Measurements from ENCODE around the gene PPRC1.

Gene PPRC1

DNA sequence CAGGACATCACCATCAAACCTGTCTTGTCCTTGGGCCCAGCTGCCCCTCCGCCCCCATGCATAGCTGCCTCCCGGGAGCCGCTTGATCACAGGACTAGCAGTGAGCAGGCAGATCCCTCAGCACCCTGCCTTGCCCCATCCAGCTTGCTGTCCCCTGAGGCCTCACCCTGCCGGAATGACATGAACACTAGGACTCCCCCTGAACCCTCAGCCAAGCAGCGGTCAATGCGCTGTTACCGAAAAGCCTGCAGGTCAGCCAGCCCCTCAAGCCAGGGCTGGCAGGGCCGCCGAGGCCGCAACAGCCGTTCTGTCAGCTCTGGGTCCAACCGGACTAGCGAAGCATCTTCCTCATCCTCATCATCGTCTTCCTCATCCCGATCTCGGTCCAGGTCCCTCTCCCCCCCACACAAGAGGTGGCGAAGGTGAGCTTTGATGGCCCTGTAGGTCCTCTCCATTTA, 14.2 kb downstream of the PPRC1 start:
- no peak for DNase-seq (ENCODE audit: low read depth in 2 of 2)

DNA sequence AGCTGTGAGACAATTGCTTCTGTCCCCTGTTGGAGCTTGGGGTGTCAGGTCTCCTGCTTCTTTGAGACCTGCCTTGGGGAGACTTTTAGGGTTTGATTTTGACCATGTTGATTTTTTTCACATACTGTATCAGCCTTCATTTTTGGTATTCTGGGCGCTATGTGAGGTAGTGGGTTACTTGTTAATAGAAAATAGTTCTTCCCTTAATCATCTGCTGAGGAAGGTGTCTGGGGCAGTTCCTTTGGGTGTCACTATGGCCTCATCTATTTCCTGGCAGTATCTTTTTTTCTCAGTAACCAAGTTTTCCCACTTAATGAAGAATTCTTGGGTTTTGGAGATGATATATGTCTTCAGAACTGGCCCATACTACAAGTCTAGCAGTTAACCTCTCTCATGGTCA, 14.7 kb downstream of the PPRC1 start:
- DNase-seq (ENCODE audit: low read depth in 2 of 2), result no peak

DNA sequence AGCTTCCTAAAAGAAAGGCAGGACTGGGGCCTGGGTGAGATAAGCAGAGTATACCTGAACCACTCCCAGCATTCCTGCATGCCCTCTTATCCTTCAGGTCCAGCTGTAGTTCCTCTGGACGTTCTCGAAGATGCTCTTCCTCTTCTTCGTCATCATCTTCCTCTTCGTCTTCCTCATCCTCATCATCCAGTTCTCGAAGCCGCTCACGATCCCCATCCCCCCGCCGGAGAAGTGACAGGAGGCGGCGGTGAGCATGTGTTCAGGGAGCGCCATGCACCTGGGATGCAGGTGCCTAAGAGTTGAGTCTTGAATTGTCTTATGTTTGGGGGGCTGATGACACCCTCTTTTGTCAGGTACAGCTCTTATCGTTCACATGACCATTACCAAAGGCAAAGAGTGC, 15.4 kb downstream of the PPRC1 start:
- no peak for DNase-seq (ENCODE audit: low read depth in 2 of 2)

DNA sequence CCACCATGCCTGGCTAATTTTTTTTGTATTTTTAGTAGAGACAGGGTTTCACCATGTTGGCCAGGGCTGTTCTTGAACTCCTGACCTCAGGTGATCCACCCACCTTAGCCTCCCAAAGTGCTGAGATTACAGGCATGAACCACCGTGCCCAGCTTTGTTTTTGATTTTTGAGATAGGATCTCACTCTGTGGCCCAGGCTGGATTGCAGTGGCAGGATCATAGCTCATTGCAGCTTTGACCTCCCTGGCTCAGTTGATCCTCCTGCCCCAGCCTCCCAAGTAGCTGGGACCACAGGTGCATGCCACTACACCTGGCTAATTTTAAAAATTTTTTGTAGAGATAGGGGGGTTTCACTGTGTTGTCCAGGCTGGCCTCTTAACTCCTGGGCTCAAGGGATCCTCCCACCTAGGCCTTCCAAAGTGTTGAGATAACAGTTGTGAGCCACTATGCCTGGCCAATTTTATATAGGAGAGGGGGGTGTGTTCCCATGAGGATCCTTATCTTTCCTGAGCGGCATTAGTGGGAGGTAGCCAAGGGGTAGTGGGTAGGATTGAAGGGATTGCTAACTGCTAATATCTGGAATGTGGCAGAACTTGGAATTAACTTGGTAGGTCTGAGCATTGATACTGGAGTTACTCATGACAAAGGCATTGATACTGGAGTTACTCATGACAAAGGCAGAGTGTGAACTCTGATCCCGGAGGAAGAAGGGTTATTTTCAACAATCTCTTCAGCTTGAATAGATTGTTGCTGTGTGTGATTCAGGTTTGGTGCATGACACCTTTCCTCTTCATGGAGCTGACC, 18.3 kb downstream of the PPRC1 start:
- no peak for DNase-seq (ENCODE audit: low read depth in 2 of 2)

DNA sequence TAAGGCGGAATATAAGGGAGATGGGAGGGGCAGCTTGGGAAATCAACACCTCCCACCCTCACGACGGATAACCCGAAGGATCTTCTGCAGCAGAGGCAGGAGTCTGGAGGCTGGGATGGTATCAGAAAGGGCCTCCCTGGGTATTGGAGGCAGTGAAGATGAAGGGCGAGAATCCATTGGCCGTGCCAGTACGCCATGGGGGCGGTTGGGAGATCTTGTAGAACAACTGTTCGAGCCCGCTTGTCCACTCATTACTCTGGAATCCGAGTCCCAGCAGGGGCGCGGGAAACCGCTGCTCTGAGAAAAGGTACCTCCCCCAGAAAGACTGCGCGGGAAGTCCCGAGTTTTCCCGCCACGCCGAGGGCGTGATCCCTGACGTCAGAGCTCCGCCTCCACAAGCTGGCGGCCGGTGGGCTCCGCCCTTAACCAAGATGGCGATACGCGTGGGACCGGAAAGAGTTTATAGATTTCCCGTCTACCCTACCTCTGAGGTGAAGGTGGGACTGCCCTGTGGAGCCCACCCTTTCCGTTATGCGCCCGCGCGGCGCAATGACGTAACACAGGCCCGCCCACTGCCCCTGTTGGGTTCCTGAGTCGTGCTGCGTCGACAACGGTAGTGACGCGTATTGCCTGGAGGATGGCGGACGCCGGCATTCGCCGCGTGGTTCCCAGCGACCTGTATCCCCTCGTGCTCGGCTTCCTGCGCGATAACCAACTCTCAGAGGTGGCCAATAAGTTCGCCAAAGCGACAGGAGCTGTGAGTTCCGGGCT, 19.1 kb downstream of the PPRC1 start, which contains the start of gene NOLC1:
TSS of gene NOLC1 (plus strand) at position 616 of the 771 bp plus-strand sequence. CDS start at position 638, 22 bp downstream.
- DNase-seq (ENCODE audit: low read depth in 2 of 2), result peak; percentile 97 to 99

DNA sequence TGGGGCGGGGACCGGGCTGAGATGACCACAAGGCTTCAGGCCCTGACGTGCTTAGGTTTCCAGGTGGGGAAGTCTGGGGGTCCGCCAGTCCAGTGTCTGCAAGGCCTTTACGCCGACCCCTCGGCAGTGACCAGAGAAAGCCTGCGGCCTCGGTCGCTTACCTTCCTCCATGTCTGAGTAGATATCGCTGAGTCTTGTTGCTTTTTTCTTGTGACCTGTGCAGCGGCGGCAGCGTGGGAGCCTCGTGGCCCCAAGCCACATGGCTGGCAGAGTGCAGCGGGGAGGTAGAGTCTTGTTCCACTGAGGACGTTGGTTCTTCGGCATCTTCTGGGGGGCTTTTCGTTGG, 19.7 kb downstream of the PPRC1 start:
- peak in 1 of 2 donors; percentile 35 for DNase-seq (ENCODE audit: low read depth in 2 of 2)

DNA sequence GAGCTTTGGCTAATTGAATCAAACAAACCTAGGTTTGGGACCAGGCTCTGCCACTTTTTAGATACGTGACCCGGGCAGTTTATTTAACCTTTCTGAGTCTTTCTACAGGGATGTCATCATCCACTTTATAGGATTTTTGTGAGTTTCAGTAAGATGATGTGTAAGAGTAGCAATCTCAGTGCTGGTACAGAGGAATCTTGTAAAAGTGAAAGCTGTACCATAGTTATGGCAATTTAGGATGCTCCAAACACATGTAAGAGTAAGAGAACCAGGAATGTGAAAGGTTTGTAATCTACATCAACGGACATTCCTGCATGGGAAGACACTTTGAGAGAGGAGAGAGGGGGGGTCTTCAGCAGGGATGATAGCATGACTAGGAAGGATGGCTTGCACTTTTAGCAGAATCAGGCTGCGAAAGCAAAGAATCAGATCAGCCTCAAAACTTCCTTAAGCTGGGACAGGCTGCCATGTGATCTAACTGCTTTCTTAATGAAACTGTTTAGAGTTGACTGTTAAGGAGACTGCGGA, 20.3 kb downstream of the PPRC1 start:
- DNase-seq (ENCODE audit: low read depth in 2 of 2), result no peak

DNA sequence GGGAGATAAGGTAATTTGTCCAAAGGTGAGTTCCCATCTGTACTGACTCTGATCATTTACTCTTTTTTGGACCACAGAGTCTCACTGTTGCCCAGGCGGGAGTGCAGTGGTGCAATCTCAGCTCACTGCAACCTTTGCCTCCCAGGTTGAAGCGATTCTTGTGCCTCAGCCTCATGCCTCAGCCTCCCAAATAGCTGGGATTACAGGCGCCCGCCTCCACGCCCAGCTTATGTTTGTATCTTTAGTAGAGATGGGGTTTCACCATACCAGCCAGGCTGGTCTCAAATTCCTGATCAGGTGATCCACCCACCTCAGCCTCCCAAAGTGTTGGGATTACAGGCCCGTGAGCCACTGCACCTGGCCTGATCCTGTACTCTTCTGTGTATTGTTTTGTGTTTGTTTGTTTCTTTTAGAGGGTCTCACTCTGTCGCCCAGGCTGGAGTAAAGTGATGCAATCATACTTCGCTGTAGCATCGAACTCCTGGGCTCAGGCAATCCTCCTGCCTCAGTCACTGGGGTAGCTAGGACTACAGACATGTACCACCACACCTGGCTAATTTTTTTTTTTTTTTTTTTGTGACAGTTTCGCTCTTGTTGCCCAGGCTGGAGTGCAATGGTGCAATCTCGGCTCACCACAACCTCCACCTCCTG, 21.8 kb downstream of the PPRC1 start:
- no peak for DNase-seq (ENCODE audit: low read depth in 2 of 2)

DNA sequence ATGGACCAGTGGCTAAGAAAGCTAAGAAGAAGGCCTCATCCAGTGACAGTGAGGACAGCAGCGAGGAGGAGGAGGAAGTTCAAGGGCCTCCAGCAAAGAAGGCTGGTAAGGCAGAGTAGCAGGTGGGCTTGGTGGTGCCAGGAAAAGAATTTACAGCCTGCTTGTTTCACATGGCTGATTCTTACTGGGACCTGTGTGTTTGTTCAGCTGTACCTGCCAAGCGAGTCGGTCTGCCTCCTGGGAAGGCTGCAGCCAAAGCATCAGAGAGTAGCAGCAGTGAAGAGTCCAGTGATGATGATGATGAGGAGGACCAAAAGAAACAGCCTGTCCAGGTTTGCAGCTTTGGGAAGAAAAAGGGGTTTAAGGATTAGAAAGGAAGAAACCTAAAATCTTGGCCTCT, 24.4 kb downstream of the PPRC1 start:
- DNase-seq (ENCODE audit: low read depth in 2 of 2), result no peak

DNA sequence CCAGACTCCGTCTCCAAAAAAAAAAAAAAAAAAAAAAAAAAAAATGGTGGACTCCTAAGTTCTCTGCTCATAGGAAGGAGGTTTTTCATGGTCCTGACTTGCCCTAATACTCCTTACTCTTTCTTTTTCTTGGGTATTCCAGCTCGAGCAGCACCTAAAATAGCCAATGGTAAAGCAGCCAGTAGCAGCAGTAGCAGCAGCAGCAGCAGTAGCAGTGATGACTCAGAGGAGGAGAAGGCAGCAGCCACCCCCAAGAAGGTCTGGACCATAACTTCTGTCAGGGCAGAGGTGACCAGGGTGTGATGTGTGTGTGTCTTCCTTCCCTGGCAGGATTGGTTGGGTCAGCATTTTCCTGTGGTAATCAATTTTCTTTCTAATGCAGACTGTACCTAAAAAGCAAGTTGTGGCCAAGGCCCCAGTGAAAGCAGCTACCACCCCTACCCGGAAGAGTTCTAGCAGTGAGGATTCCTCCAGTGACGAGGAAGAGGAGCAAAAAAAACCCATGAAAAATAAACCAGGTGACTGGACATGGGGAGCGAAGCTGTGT, 26.3 kb downstream of the PPRC1 start:
- DNase-seq (ENCODE audit: low read depth in 2 of 2), result no peak

DNA sequence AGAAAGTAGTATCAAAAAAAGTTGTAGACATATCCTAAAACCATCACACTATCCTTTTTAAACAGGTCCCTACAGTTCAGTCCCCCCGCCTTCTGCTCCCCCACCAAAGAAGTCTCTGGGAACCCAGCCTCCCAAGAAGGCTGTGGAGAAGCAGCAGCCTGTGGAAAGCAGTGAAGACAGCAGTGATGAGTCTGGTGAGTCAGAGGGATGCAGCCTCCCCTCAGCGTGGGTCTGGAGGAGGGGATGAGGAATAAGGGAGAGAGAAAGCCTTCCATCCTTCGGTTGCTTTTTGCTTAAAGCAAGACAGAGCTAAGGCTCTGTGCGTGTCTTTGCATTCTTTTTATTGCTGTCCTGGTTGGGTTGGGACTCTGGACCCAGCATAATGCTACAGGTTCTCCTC, 27.0 kb downstream of the PPRC1 start:
- DNase-seq (ENCODE audit: low read depth in 2 of 2), result no peak

DNA sequence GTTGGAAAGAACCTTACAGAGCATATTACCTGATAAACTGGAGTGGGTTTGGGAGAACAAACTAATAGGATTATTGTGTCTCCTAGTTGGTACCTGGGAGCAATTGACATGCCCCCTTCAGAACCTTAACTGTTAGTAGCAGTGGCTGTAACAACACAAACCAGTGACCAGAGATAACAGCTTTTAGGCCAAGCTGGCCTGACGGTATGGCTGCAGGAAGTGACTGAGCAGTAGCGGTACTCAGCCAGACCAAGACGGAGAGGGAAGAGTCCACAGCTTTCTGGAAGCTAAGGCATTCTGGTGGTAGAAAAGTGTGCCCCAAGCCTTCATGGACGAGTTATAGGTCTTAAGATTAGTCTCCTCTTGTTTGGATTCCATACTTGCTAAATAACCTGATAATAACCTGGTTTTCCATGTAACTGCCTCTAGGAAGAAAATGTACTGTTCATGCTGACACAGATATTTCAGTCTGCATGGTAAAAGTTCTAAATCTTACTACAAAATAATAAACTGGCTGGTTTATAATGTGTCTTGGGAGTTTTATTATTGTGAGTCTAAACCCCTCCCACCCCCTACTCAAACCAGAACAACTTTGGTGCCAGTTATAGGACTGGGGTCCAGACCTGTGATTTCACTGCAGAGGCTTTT, 30.6 kb downstream of the PPRC1 start:
- no peak for DNase-seq (ENCODE audit: low read depth in 2 of 2)

DNA sequence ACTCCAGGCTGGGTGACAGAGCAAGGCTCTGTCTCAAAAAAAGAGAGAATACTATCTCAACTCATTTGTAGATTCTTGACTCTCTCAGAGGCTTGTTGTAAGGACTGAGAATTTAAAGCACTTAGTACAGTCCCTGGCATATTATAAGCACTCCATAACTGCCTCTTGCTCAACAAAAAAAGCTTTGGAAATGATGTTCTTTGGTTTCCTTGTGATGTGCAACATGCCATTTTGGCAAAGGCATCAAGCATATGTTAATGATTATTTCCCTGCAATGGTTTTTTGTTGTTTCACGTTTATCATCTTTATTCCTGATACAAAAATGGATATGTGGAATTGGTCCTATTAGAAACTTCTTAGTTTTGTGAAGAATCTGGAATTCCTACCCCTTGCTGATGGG, 35.0 kb downstream of the PPRC1 start:
- no peak for DNase-seq (ENCODE audit: low read depth in 2 of 2)

DNA sequence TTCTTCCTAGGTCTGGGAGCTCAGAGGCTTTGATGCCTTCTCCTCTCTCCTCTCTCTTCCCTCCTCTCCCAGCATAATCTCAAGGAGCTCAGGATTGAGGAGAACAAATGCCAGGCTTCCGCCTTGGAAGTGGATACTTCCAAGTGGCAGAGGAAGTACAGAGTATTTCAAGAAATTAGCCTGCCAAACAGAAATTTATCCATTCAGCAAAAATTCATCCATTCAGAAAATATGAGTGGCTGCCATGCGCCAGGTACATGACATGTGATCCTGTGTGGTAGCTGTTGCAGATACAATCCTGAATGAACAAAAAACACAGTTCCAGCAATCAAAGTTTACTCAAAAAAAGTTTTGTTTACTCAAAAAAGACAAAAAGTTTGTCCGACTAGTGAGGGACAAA, 37.8 kb downstream of the PPRC1 start:
- DNase-seq (ENCODE audit: low read depth in 2 of 2), result no peak

DNA sequence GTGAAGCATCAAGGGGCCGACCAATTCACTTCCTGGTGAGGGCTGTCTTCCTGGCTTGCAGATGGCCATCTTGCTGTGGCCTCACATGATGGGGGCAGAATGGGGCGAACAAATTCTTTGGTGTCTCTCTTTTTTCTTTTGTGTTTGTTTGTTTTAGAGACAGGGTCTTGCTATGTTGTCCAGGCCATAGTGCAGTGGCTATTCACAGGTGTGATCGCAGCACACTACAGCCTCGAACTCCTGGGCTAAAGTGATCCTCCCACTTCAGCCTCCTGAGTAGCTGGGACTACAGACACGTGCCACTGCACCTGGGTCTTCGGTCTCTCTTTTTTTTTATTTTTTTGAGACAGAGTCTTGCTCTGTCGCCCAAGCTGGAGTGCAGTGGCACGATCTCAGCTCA, 39.4 kb downstream of the PPRC1 start:
- DNase-seq (ENCODE audit: low read depth in 2 of 2), result no peak

DNA sequence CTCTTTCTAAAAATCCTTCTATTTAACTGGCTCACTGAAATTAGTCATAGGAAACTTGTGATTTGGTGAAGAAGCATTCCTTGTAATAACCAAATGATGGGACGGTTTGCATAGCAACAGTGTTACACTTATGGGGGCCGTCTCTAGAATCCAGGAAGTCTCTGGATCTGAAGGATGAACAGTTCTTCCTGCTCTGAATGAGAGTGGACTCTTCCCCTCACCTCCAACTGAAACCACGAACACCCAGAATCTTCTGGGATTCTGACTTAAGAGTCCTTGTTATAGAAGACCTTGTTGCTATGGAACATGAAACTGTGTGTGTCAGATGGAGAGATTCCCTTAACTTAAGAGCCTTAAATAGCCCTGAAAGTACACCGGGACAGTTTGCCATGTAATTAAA, 42.6 kb downstream of the PPRC1 start:
- no peak for DNase-seq (ENCODE audit: low read depth in 2 of 2)

DNA sequence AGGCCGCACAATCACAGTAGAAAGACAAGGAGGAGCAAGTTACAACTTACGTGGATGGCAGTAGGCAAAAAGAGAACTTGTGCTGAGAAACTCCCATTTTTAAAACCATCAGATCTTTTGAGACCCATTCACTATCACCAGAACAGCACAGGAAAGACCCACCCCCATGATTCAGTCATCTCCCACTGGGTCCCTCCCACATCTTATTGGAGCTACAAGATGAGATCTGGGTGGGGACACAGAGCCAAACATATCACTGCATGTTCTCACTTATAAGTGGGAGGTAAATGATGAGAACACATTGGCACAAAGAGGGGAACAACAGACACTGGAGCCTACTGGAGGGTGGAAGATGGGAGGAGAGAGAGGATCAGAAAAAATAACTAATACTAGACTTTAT, 51.8 kb downstream of the PPRC1 start:
- DNase-seq (ENCODE audit: low read depth in 2 of 2), result no peak

DNA sequence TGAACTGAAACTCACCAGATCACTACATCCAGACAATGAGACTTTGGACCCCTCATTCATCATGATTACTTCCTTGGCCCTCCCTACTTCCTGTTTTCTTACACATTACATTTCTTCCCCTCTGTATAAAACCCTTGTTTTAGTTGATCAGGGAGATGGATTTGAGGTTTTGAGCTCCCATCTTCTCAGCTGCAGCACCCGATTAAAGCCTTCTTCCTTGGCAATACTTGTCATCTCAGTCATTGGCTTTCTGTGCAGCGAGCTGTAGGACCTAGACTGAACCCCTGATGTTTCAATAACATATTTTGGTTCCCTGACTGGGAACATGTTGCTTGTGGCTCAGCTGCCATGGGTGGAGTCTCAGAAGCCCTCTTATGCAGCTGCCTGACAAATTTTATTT, 52.4 kb downstream of the PPRC1 start:
- DNase-seq (ENCODE audit: low read depth in 2 of 2), result no peak

DNA sequence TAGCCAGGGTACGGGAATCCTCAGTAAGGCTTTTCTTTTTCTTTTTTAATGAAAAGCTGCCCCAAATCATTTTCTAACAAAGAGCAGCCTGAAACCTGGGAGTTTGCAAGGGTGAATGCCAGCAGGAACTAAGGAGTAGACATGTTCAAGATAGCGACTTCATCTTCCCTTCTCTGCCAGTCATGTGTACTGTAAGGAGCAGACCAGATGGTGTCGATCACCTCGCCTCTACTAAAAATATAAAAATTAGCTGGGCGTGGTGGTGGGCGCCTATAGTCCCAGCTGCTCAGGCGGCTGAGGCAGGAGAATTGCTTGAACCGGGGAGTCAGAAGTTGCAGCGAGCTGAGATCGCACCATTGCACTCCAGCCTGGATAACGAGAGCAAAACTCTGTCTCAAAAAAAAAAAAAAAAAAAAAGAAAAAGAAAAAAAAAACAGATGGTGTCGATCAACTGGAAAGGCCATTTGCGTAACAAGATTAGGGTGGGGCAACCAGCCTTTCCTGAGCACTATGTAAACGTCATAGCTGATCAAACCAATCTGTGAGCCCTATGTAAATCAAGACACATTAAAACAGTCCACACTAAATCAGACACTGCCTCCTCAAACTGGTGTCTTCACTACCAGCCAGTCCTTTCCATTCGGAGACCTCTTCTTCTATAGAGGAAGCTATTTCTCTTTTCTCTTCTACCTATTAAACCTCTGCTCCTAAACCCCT, 53.1 kb downstream of the PPRC1 start:
- no peak for DNase-seq (ENCODE audit: low read depth in 2 of 2)

DNA sequence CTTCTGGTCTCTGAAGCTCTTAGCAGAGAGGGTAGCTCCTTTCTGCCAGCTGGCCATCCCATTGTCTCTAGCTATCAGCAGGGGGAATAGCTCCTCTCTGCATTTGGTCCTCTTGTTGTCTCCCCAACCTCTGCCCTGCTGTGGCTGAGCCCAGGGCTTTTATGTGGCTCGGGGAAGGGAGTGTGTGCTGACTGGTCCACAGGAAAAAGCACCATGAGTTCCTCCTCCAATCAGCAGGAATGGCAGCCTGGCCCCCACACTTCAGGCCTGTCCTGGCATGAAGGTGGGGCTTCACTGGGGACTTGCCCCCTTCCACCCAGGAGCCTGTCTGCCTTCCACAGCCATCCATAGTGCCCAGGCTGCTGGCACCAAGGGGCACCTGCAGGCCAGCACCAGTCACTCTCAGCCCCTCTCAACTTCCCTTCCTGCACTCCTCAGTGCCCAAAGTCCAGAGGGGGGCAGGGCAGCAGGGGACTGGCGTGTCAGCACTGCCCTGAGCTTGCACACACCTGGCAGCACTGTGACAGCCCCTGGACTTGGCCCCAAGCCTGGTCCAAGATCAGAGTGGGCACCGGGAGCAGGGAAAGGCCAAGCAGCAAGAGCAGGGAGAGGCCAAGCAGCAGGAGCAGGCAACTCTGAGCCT, 55.6 kb downstream of the PPRC1 start:
- DNase-seq (ENCODE audit: low read depth in 2 of 2), result no peak

All from stimulated activated CD4-positive, alpha-beta T cell treated with anti-CD3 and anti-CD28 coated beads, Interleukin-1b, Interleukin-23, amount 100 ng/mL, for 1 hour (primary cell).